Activated effector memory CD4-positive, alpha-beta T cell treated with Interleukin-2 at 50 U/mL for 16 hours (primary cell): ENCODE results near the gene GPR142.
"Not testable (repeated sequence)": the region's sequence is repeated elsewhere in the genome, so short reads cannot be mapped to it uniquely, and the experiment has no call there.

Experiments
- DNase-seq: peaks from one replicate; pipeline ENCODE4 v3.0.0-alpha.2; 2020

The GPR142 gene

DNA sequence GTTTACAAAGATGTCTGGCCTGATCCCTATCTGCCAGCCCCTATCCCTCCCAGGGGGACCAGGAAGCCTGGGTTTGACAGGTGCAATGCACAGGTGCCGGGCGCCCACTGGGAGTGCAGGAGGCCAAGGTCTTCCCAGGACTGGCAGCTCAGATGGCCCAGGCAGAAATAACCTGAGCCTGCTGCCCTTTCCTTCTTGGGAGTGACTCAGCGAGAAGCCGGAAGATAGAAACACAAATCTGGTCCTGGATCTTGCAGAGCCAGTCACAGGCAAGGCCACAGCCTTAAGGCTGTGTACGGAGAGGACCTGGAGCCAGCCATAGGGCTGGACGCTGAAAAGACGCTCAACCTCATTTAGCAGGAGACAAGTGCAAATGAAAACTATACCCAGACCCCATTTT, 27.7 kb downstream of the GPR142 start:
- no peak for DNase-seq

DNA sequence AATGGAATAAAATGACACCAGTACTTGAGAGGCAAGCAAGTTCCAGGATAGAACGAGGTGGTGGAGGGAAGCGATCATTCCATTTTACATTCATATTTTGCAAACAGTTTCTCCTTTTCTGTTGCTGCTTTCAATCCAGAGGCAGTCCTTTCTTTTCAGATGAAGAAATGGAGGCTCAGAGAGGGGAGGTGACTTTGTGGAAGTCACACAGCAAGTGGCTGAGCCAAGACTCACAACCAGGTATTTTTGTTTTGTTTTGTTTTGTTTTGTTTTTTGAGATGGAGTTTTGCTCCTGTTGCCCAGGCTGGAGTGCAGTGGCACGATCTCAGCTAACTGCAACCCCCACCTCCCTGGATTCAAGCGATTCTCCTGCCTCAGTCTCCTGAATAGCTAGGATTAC, 29.3 kb downstream of the GPR142 start:
- no peak for DNase-seq

DNA sequence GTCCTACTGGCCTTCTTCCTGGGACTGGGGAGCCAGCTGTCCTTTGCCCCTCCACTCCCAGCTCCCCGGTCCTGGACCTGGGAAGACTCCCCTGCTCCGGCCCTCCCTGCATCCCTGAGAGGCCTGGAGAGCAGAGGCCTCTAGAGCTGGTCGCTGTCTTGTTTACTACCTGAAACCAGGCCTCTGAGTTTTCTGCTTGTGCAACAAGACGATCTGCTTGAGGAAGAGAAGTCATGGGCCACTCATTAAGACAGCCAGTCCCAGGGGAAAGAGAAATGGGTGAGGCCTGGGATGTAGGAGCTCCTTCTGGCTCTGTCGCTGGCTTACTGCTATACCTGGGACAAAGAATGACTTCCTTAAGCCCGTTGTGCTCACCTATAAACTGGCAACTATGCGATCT, 34.7 kb downstream of the GPR142 start:
- no peak for DNase-seq

DNA sequence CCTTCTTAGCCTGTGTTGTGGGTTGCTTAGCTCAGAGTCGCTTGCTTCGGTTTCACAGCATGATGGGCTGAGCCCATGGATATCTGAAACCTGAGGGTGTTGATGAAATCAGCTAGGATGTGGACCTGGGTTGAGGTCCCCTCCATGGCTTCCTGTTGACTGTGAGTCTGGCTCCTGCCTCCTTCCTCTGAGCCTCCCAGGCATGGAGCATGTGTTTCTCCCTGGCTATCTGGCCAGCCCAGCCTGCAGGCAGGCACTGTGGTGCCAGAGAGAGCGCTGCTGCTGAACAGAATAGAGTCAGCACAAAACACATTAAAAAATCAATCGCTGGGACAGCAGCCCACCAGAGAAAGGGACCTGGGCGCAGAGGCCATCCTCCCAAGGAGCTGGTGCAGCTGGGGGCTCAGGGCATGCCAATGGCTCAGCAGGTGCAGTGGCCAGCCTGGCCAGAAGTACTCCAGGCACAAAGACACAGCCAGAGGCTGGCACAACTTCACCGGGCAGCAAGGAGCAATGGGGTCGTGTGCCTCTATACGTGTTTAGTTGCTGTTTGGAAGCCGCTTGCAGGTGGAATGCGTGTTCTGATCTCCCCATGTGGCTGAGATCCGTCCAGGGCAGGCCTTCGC, 36.3 kb downstream of the GPR142 start:
- DNase-seq: no peak

DNA sequence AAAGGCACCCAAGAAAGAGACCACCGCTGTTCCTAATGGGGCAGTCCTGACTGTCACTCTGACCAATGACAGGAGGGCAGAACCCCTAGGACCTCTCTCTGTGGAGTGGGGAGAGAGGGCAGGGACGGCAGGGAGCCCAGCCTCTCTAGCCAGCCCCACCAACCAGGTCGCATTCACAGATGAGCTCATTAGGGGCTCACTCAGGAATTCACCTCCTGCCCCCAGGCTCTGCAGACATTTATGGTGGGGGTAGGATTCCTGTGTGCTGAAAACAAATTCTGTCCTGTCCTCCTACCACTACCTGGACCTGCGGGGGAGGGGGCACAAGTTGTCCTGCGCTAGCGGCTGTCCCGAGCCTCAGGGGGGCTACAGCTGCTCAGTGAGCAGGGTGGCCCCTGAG, 36.9 kb downstream of the GPR142 start:
- no peak for DNase-seq

DNA sequence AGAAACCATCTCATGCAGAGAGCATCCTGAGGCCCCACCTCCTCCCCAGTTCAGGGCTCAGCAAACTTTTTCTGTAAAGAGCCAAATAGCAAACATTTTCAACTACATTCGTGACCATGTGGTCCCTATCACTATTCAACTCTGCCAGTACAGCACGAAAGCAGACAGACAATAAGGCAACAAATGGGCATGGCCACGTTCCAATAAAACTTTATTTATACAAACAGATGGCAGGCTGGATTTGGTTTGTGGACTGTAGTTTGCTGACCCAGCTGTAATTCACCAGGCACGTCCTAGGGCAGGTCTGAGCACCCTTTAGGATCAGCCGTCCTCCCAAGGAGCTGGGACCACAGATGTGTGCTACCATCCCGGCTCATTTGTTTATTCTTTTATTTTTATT, 37.5 kb downstream of the GPR142 start:
- no peak for DNase-seq

DNA sequence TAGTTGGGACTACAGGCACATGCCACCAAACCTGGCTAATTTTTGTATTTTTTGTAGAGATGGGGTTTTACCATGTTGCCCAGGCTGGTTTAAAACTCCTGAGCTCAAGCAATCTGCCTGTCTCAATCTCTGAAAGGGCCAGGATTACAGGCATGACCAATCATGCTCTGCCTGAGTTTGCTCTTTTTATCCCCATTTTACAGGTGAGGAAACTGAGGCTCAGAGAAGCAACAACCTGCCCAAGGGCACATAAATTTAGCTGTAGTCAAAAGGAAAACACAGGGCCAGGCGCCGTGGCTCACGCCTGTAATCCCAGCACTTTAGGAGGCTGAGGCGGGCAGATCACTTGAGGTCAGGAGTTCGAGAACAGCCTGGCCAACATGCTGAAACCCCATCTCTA, 38.0 kb downstream of the GPR142 start:
- DNase-seq: not testable (repeated sequence)

DNA sequence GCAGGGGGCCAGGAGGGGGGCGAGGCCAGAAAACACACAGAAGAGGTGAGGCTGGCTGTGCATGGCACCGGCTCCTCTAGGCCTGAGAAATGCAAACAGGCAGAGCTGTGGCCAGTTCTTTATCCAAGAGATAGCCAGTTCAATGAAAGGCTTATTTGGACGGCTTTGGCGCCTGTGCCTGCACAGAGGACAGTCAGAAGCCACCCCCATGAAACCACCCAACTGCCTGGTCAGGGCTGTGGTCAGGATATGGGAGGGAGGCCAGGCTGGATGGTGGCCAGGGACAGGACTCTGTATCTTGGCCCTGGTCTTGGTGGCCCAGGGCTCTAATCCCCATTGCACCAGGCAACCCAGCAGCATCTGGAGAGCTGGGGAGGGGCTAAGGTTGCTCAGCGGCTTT, 40.1 kb downstream of the GPR142 start:
- DNase-seq: no peak

DNA sequence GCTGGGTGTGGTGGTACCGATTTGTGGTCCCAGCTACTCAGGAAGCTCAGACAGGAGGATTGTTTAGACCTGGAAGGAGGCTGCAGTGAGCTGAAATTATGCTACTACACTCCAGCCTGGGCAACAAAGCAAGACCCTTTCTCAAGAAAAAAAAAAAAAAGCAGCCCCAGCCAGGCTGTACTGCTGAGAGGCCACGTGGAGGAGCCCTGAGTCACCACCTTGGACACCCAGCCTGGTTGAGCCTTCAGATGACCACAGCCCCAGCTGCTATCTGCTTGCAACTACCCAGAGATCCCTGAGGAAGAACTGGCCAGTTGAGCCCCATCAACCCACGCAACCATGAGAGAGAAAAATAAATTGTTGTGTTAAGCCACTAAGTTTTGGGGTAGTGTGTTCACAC, 41.0 kb downstream of the GPR142 start:
- DNase-seq: no peak

DNA sequence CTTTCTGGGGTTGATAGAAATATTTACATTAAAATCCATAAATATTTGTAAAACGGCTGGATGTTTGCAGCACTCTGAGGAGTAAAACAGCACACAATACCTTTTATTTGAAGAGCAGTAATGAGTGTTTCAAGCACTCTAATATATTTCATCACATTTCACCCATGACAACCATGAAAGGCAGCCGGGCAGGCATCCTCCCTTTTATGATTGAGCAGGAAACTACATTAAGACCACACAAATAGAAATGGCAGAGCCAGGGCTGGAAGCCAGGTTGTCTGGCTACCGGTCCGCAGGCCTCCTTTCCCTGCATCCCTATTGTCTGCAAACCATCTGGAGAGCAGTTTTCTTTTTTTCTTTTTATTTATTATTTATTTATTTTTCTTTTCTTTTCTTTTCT, 41.5 kb downstream of the GPR142 start:
- no peak for DNase-seq

DNA sequence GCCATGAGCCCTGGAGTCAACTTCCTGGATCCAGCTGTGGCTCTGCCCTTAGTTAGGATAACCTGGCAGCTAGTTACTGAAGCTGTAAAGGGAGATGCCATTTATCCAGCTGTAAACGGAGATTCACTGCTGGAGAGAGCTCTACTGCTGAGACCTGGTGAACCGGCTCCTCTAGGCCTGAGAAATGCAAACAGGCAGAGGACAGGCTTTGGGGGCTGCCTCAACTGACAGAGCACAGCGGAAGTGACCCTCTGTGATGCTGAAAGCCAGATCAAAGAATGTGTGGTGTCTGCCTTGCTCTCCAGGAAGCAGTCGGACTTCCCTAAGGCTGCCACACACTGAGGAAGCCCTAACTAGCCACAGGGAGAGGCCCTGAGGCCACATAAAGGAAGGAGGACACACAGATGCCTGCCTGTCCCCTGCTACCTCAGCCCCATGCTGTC, 42.7 kb downstream of the GPR142 start:
- no peak for DNase-seq

DNA sequence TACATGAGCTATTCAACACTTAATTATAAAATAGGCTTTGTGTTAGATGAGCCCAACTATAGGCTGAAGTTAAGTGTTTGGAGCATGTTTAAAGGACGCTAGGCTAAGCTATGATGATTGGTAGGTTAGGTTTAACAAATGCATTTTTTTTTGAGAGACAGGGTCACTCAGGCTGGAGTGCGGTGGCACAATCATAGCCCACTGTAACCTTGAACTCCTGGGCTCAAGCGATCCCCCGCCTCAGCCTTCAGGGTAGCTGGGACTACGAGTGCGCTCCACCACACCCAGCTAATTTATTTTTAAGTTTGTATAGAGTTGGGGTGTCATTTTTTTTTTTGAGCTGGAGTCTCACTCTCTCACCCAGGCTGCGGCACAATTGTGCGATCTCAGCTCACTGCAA, 45.3 kb downstream of the GPR142 start:
- DNase-seq: no peak

DNA sequence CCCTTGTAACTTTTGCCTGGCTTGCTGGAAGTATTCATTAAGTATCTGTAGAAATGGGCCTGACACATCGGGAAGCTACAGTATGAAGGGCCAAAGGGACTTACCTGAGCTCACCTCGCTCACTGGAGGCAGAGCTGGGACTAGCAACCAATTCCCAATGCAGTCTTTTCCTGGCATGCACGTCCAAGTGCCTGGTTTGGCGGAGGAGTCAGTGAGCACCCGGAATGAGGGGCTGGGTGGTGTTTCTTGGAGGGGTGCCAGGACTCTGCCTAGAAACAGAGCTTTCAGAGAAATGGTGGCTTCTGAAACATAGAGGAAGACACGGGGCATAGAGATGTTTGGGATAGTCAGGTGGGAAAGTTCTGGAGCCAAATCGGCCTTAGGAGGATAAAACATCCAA, 46.2 kb downstream of the GPR142 start:
- no peak for DNase-seq

DNA sequence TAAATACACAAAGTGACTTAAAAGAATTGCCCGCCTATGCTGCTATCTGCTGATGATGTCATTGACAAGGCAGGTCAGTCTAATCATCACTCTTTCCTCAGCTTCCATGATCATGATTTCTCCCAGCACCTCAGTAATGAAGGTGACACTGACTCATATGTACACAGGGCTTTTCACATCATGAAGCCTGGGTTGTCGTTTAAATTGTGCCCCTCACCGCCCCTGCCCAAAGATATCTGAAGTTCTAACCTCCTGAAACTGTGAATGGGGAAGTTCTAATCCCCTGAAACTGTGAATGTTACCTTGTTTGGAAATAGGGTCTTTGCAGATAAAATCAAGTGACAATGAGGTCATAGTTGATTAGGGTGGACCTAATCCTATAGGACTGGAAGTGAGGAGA, 47.2 kb downstream of the GPR142 start:
- DNase-seq: no peak

DNA sequence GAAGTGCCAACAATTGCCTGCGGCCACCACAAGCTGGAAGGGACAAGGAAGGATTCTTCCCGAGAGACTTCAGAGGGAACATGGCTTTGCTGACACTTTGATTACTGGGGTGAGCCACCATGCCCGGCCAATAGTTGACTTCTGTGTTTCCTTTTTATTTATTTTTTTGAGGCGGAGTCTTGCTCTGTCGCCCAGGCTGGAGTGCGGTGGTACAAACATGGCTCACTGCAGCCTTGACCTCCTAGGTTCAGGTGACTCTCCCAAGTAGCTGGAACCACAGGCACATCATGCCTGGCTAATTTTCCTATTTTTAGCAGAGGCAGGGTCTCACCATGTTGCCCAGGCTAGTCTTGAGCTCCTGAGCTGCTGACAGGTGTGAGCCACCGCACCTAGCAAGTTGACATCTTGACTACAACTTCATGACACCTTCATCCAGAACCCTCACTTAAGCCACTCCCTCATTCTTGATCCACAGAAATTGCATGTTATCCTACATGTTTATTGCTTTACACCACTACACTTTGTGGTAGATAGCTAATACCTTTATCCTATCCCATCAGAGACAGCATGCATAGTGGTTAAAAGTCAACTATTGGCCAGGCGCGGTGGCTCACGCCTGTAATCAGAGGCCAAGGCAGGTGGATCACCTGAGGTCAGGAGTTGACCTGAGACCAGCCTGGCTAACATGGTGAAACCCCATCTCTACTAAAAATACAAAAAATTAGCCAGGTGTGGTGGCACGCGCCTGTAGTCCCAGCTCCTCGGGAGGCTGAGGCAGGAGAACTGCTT, 48.5 kb downstream of the GPR142 start:
- no peak for DNase-seq

DNA sequence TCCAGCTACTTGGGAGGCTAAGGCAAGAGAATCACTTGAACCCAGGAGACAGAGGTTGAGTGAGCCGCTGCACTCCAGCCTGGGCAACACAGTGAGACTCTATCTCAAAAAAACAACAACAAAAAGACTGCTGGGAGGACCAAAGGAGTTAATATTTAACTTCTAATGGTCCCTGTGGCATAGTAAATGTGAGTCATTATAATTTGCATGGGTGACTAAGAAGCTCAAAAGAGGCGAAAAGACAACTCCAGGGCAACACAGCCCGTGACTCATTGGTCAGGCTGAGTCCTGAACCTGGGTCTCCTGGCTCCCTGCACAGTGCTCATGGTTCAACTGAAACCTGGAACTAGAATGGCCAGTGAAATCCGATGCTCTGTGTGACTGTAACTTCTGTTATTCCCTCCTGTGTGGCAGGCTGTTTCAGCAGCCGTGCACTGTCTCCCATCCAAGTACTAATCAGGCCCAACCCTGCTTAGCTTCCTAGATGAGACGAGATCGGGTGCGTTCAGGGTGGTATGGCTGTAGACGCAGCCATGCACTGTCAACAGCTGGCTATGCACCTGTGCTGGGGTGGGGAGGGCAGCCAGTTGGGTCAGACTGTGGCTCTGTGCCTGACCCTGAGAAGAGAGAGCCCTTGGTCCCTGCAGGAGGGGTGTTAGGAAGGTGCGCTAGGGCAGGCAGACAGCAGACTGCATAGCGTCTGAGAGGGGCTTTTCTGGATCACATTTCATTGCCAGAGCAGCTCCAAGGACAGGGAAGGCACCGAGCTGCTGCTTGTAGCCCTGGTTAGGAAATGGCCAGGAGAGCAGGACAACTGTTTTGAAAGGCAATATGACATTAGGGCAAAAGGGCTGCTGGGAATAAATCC, 50.1 kb downstream of the GPR142 start:
- no peak for DNase-seq

DNA sequence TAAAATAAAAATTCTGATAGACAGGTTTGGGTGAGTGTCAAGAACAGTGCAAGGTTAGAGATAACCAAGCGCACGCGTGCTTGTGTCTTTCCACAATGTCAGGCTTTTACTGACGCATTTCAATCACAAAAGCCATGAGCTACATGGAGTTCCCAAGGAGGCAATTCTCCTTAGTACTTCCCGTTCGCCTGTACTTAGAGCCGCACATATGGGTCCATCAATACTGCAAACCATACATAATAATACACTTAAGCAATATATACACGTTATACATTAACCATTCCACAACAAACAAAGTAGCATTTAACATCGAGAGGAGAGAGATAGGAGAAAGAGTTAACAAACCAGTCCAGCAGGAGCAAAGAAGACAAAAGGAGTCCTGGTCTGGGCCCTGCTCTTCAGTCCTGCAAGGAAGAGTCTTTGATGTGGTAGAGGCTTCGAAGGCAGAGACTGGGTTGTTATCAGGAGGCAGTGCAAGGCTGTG, 52.7 kb downstream of the GPR142 start:
- DNase-seq: no peak
